Epithelial cell of esophagus (primary cell): ENCODE data around the gene RTKN2.

Experiments used
- DNase-seq: peaks from one replicate; pipeline ENCODE4 v3.0.0; 2010; ENCODE audit warnings: low read depth
- H3K4me3 ChIP-seq: 2 replicates; pipeline ENCODE4 v1.5.1; 2011; ENCODE audit warnings: mild to moderate bottlenecking, low read length, control low read depth
- TF ChIP-seq, protein P1 (sequence below): IDR thresholded peaks from 2 replicates; pipeline ENCODE4 v1.5.1; 2011; ENCODE audit warnings: low read depth, mild to moderate bottlenecking, low read length, control low read depth, inconsistent platforms; ENCODE audit not compliant: insufficient read depth; ENCODE audit errors: missing control alignments

RTKN2 gene

GRCh38 chr10:62261666-62262065, 7.0 kb downstream of the RTKN2 start:
- TF ChIP-seq, protein P1, sequence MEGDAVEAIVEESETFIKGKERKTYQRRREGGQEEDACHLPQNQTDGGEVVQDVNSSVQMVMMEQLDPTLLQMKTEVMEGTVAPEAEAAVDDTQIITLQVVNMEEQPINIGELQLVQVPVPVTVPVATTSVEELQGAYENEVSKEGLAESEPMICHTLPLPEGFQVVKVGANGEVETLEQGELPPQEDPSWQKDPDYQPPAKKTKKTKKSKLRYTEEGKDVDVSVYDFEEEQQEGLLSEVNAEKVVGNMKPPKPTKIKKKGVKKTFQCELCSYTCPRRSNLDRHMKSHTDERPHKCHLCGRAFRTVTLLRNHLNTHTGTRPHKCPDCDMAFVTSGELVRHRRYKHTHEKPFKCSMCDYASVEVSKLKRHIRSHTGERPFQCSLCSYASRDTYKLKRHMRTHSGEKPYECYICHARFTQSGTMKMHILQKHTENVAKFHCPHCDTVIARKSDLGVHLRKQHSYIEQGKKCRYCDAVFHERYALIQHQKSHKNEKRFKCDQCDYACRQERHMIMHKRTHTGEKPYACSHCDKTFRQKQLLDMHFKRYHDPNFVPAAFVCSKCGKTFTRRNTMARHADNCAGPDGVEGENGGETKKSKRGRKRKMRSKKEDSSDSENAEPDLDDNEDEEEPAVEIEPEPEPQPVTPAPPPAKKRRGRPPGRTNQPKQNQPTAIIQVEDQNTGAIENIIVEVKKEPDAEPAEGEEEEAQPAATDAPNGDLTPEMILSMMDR = no peak
- no peak for DNase-seq
- H3K4me3 ChIP-seq = no peak overlapping the region

GRCh38 chr10:62259998-62260397, 8.6 kb downstream of the RTKN2 start:
- TF ChIP-seq, protein P1 = no peak
- no peak overlapping the region for H3K4me3 ChIP-seq
- no peak for DNase-seq

GRCh38 chr10:62259456-62259855, 9.2 kb downstream of the RTKN2 start:
- H3K4me3 ChIP-seq = no peak overlapping the region
- TF ChIP-seq, protein P1 = no peak
- DNase-seq = no peak

- peak; percentile 79 for DNase-seq
- no peak overlapping the region for H3K4me3 ChIP-seq
- TF ChIP-seq, protein P1 = no peak
Measured at GRCh38 chr10:62258926-62259325, 9.7 kb downstream of the RTKN2 start.

DNA sequence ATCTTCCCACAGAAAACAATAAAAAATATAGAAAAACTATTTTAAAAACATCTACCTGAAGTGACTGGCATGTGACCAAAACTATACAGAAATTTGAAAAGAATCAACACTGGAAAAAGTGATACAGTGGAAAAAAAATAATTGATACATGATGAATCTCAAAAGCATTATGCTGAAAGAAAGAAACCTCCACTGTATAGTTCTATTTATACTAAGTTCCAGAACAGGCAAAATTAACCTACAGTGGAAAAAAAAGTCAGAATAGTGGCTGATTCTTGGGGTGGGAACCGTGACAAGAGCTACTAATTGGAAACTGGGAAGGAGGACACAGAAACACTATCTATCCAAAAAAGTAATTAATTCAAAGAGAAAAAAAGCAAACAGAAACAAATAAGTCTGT, 14.9 kb downstream of the RTKN2 start:
- TF ChIP-seq, protein P1 = no peak
- no peak overlapping the region for H3K4me3 ChIP-seq
- DNase-seq = no peak

- no peak for DNase-seq
- TF ChIP-seq, protein P1 = no peak
- H3K4me3 ChIP-seq = no peak overlapping the region
Measured at GRCh38 chr10:62252051-62252450, 16.6 kb downstream of the RTKN2 start.

GRCh38 chr10:62250594-62251198, 17.9 kb downstream of the RTKN2 start:
- TF ChIP-seq, protein P1 = no peak
- DNase-seq = peak; percentile 96
- H3K4me3 ChIP-seq = no peak overlapping the region
